NCI-H82 treated with DMSO at 0.1 percent for 48 hours (cell line): ENCODE measurements around the gene ITSN1.

Source experiments
- DNase-seq: peaks from one replicate; lab custom pipeline; 2025; ENCODE audit not compliant: unreplicated experiment; lab: John Stamatoyannopoulos, UW

ITSN1 gene

GRCh38 chr21:33948096-33948950, 306.0 kb downstream of the ITSN1 start:
- DNase-seq, result no peak

GRCh38 chr21:33948951-33949444, 306.7 kb downstream of the ITSN1 start:
- DNase-seq, result no peak
